ENCODE results near the gene ST6GALNAC5. TPM values are rescaled to one million over a fixed set of nuclear protein-coding genes. Genes with fewer than 3 reads are reported as not detected.

Gene ST6GALNAC5
- total and polyA plus RNA-seq, 10 of the 15 experiments (the other 5 are each of a cell fraction or from before 2014, with no cell fraction given), result under 0.01 to 1.8 (median 0.07) TPM; not detected in 6

DNA sequence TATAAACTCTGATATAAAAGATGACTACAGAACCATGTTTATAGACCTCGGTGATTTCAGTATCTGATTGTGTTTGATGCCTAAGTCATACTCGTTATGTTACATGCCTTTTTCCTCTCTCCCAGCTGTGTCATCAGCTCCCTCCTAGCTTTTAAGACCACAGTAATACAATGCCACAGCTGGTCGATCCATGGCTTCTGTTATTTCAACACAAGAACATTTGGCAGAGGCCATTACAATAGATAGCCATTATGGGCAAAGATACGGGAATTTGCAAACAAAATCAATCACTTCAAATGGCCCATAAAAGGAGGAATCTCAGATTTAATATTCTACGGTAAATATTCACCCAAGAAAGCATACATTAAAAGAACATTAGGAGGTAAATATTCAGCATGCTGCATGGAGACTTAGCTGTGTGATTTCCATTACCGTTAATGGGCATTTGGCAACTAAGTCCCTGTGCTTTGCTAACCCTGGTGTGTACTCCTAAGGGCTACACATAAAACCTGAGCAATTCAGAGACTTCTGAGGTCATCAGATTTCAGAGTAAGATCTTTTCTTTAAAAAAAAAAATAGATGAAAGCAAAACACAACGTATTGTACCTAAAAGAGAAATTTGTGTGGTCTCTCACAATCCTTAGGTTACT, 198.5 kb downstream of the ST6GALNAC5 start (continued):
- TF ChIP-seq IRF3 (IDR thresholded peaks at IDR 0.05) (no peak), SREBF2 (IDR thresholded peaks at IDR 0.05; ENCODE audit: low read length) (no peak), SPI1 (IDR thresholded peaks at IDR 0.05; ENCODE audit: borderline replicate concordance, insufficient read depth, low read depth, low read length) (no peak)

- Histone ChIP-seq H3K4me3 (no peak overlapping the region), H3K79me2 (ENCODE audit: control insufficient read depth, insufficient read depth, low read length) (no peaks in the 10 kb centered on the region), H4K20me1 (ENCODE audit: control insufficient read depth, insufficient read depth) (no peaks in the 10 kb centered on the region), H3K9me3 (replicated peaks; ENCODE audit: control insufficient read depth, insufficient read depth, low read length) (no peaks in the 10 kb centered on the region), H3K27me3 (replicated peaks in 1 of 2; ENCODE audit: control insufficient read depth in 2 of 2, insufficient read depth in 2 of 2, low read length in 1 of 2) (no peaks in the 10 kb centered on the region), H3K9ac (ENCODE audit: control insufficient read depth, insufficient read depth, low read length) (no peak overlapping the region), H2AFZ (ENCODE audit: control insufficient read depth, low read depth, low read length) (no peak overlapping the region), H3K4me1 (ENCODE audit: control insufficient read depth, insufficient read depth, low read length) (no peaks in the 10 kb centered on the region), H3K4me2 (ENCODE audit: control insufficient read depth, insufficient read depth) (no peak overlapping the region), H3K27ac (ENCODE audit: control insufficient read depth, insufficient read depth) (no peak overlapping the region), H3K36me3 (ENCODE audit: control insufficient read depth in 2 of 2, insufficient read depth in 2 of 2, low read length in 1 of 2) (no peaks in the 10 kb centered on the region)
- POLR2A ChIA-PET, result no interaction called here
- DNase-seq (ENCODE audit: low read depth, low spot score) (no peak), ATAC-seq (no peak), FAIRE-seq (no peak)
- in situ Hi-C loops (cut with MboI) (no loop called here), intact Hi-C loops (cut with micrococcal nuclease; ENCODE audit: unreplicated experiment) (no loop called here)
- RAD21 ChIA-PET (ENCODE audit: unreplicated experiment), result no interaction called here
- no TSS peak for BruUV-seq (replicated peaks)
- SMC1A ChIA-PET (ENCODE audit: uncharacterized antibody, unreplicated experiment), result interaction anchor here (1.2 kb wide), 1 partner anchor 51 kb away, joined by 4 read pairs; no protein-coding TSS in a partner anchor
- 42% methylated on average over 2 of the region's 2 CpGs for WGBS (ENCODE audit: insufficient coverage, insufficient replicate concordance, low lambda C conversion rate, missing lambda C conversion rate)
- TF ChIP-seq ZSCAN29 (IDR thresholded peaks at IDR 0.05), result no peak
- no peak for TF ChIP-seq ZNF274 (IDR thresholded peaks at IDR 0.05; ENCODE audit: insufficient read depth, insufficient read length)
- TF ChIP-seq NFIC (IDR thresholded peaks at IDR 0.05; ENCODE audit: low read depth, low read length), result no peak
- no peak for TF ChIP-seq HDGF (IDR thresholded peaks at IDR 0.05)
- no peak for TF ChIP-seq ZNF207 (IDR thresholded peaks at IDR 0.05; ENCODE audit: borderline replicate concordance)
- TF ChIP-seq ETV6 (conservative IDR thresholded peaks at IDR 0.05 in 1 of 2, IDR thresholded peaks at IDR 0.05 in 1 of 2; ENCODE audit: borderline replicate concordance in 1 of 2, low read depth in 1 of 2), result no peak
- TF ChIP-seq CHD4 (IDR thresholded peaks at IDR 0.05), result no peak
- TF ChIP-seq, protein P1, sequence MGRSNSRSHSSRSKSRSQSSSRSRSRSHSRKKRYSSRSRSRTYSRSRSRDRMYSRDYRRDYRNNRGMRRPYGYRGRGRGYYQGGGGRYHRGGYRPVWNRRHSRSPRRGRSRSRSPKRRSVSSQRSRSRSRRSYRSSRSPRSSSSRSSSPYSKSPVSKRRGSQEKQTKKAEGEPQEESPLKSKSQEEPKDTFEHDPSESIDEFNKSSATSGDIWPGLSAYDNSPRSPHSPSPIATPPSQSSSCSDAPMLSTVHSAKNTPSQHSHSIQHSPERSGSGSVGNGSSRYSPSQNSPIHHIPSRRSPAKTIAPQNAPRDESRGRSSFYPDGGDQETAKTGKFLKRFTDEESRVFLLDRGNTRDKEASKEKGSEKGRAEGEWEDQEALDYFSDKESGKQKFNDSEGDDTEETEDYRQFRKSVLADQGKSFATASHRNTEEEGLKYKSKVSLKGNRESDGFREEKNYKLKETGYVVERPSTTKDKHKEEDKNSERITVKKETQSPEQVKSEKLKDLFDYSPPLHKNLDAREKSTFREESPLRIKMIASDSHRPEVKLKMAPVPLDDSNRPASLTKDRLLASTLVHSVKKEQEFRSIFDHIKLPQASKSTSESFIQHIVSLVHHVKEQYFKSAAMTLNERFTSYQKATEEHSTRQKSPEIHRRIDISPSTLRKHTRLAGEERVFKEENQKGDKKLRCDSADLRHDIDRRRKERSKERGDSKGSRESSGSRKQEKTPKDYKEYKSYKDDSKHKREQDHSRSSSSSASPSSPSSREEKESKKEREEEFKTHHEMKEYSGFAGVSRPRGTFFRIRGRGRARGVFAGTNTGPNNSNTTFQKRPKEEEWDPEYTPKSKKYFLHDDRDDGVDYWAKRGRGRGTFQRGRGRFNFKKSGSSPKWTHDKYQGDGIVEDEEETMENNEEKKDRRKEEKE (IDR thresholded peaks at IDR 0.05), result no peak
- TF ChIP-seq, protein P2, sequence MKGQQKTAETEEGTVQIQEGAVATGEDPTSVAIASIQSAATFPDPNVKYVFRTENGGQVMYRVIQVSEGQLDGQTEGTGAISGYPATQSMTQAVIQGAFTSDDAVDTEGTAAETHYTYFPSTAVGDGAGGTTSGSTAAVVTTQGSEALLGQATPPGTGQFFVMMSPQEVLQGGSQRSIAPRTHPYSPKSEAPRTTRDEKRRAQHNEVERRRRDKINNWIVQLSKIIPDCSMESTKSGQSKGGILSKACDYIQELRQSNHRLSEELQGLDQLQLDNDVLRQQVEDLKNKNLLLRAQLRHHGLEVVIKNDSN (IDR thresholded peaks at IDR 0.05; ENCODE audit: borderline replicate concordance, extremely low read length, insufficient read depth, low read depth, low read length), result no peak
- TF ChIP-seq BRCA1 (IDR thresholded peaks at IDR 0.05; ENCODE audit: low read depth, low read length), result no peak
- no peak for TF ChIP-seq EP300 (IDR thresholded peaks at IDR 0.05; ENCODE audit: borderline replicate concordance in 1 of 2, control insufficient read depth in 1 of 2, low read depth in 2 of 2, low read length in 2 of 2)
- TF ChIP-seq HDAC2 (IDR thresholded peaks at IDR 0.05), result no peak
- TF ChIP-seq ASH2L (IDR thresholded peaks at IDR 0.05; ENCODE audit: borderline replicate concordance, low read depth), result no peak
- TF ChIP-seq EZH2 (IDR thresholded peaks at IDR 0.05; ENCODE audit: borderline replicate concordance, control insufficient read depth, low read depth, low read length), result no peak
- CTCF ChIA-PET, result no interaction called here
These were observed 200.7 kb downstream of the ST6GALNAC5 start for GRCh38 chr1:77068013-77068412.
